OCI-LY7 (cell line): ENCODE results near the gene CDHR5. TPM values are rescaled to one million over a fixed set of nuclear protein-coding genes. Genes with fewer than 3 reads are reported as not detected.

Source experiments
- BruUV-seq: library from RNA; stranded (reverse); fragments of 400-500 nt; replicated peaks from 2 replicates; lab custom pipeline; 2021; lab: Mats Ljungman, UMichigan
- CTCF ChIA-PET: fragments of 300-600 bp; sonication (Branson Sonifier 250); formaldehyde crosslinking; loops from one replicate; lab custom pipeline; 2022; ENCODE audit warnings: antibody characterized with exemption; ENCODE audit not compliant: unreplicated experiment; lab: Charles Lee
- POLR2A ChIA-PET: fragments of 300-600 bp; sonication (Branson Sonifier 250); formaldehyde crosslinking; loops from one replicate; lab custom pipeline; 2022; ENCODE audit warnings: antibody characterized with exemption; lab: Charles Lee
- DNase-seq: peaks from one replicate; pipeline ENCODE4 v3.0.0-alpha.2; 2015; ENCODE audit warnings: low spot score
- H2AFZ ChIP-seq: fragments of 200-600 bp; sonication (generic), shearing (Covaris generic); 2 replicates; pipeline ENCODE4 v1.6.1; 2014; ENCODE audit warnings: mild to moderate bottlenecking, antibody characterized with exemption, low read length, moderate library complexity
- H3K27ac ChIP-seq: fragments of 200-600 bp; sonication (generic); 2 replicates; pipeline ENCODE4 v1.5.1; 2014; ENCODE audit warnings: mixed run types, low read depth, mild to moderate bottlenecking, moderate library complexity, low read length, inconsistent platforms; ENCODE audit not compliant: poor library complexity, severe bottlenecking
- H3K36me3 ChIP-seq: fragments of 200-600 bp; sonication (generic); 2 replicates; pipeline ENCODE4 v1.6.1; 2014; ENCODE audit warnings: mild to moderate bottlenecking, antibody characterized with exemption, low read length, moderate library complexity, mixed read lengths; ENCODE audit not compliant: insufficient read depth
- H3K4me1 ChIP-seq: fragments of 200-600 bp; sonication (generic); 2 replicates; pipeline ENCODE4 v1.5.1; 2014; ENCODE audit warnings: mild to moderate bottlenecking, low read length; ENCODE audit not compliant: insufficient read depth, poor library complexity, severe bottlenecking
- H3K4me2 ChIP-seq: fragments of 200-600 bp; sonication (generic); 2 replicates; pipeline ENCODE4 v1.6.1; 2014; ENCODE audit warnings: mild to moderate bottlenecking, low read length
- H3K4me3 ChIP-seq: fragments of 200-600 bp; sonication (generic); 2 replicates; pipeline ENCODE4 v1.5.1; 2014; ENCODE audit warnings: mild to moderate bottlenecking, low read depth, low read length; ENCODE audit not compliant: poor library complexity, severe bottlenecking
- H3K79me2 ChIP-seq: fragments of 200-600 bp; sonication (generic); 2 replicates; pipeline ENCODE4 v1.6.1; 2016; ENCODE audit warnings: low read depth, mild to moderate bottlenecking, low read length, moderate library complexity, mixed read lengths; ENCODE audit not compliant: insufficient read depth
- H3K9me2 ChIP-seq: fragments of 200-600 bp; sonication (generic); 2 replicates; pipeline ENCODE4 v1.6.1; 2016; ENCODE audit warnings: mild to moderate bottlenecking, low read length, mixed read lengths; ENCODE audit not compliant: insufficient read depth
- H3K9me3 ChIP-seq: fragments of 200-600 bp; sonication (generic); 2 replicates; pipeline ENCODE4 v1.6.1; 2014; ENCODE audit warnings: mild to moderate bottlenecking, mixed run types, low read length, mixed read lengths
- H4K20me1 ChIP-seq: fragments of 200-600 bp; sonication (generic); 2 replicates; pipeline ENCODE4 v1.6.1; 2014; ENCODE audit warnings: mild to moderate bottlenecking, antibody characterized with exemption, low read length, moderate library complexity, mixed read lengths; ENCODE audit not compliant: insufficient read depth
- EZH2phosphoT487 ChIP-seq: fragments of 200-600 bp; sonication (generic); IDR thresholded peaks from 2 replicates; pipeline ENCODE4 v1.6.1; 2018; ENCODE audit warnings: low read depth, borderline replicate concordance, mild to moderate bottlenecking, mixed run types, antibody characterized with exemption, low read length, moderate library complexity, mixed read lengths
- intact Hi-C: fragments of 100-400 bp; cut with micrococcal nuclease; formaldehyde crosslinking; loops from one replicate; pipeline ENCODE4 v1.10.0; 2022; ENCODE audit not compliant: unreplicated experiment
- total RNA-seq, 2 experiments: library from RNA; depleted of rRNA in 1 of 2; stranded (reverse); fragments of >200 nt in 1 of 2; shearing (Covaris generic) in 1 of 2; gene quantifications; 2 replicates each; pipeline ENCODE4 v1.2.3, GENCODE V29; 2014 to 2022
- TF ChIP-seq, protein P1 (sequence below): fragments of 200-600 bp; sonication (generic); conservative IDR thresholded peaks from 2 replicates; pipeline ENCODE4 v1.5.1; 2014; ENCODE audit warnings: mild to moderate bottlenecking, antibody characterized with exemption, low read length, moderate library complexity, mixed read lengths

Gene CDHR5
- total RNA-seq, 2 experiments from 2014 or later, result not detected

DNA sequence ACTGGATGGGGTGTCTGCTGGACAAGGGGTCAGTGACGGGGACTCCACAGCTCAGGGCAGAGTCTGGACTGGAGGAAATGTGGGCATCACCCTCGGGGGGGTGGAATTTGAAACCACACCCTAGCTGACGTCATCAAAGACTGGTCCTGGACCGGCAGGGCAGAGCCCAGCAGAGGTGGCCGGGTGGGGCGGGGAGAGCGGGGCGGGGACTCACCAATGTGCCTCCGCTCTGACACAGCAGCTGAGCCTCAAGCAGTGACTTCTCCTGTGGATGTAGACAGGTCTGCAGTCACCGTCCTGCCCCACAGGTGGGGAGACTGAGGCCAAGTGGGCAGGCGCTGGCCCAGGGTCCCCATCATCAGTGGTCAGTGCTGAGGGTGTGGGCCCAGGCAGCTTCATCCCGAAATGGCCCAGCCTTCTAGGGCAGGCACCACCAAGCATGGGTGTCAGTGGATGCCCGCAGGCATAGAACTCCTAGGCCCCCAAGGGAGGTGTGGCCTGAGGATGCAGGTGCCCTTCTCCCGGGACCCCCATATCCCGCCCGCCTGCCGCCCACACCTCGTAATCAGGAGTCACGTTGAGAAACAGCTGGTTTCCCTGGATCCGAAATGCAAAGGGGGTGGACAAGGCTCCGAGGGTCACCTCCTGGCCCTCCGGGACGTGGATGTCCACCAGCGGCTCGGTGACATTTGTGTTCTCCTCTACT lies 603 bp downstream of the CDHR5 start:
- Histone ChIP-seq H3K36me3 (no peaks in the 10 kb centered on the region), H3K4me1 (no peaks in the 10 kb centered on the region), H3K9me3 (no peaks in the 10 kb centered on the region), H3K4me2 (no peak overlapping the region), H3K4me3 (no peak overlapping the region), H4K20me1 (no peaks in the 10 kb centered on the region), H3K9me2 (no peaks in the 10 kb centered on the region), H3K79me2 (no peaks in the 10 kb centered on the region), H2AFZ (no peak overlapping the region), H3K27ac (no peak overlapping the region)
- DNase-seq, result no peak
- no TSS peak for BruUV-seq
- POLR2A ChIA-PET, result interaction anchor here (1.0 kb wide), 1 partner anchor 48 kb away, joined by 3 read pairs; no protein-coding TSS in a partner anchor
- TF ChIP-seq, protein P1, sequence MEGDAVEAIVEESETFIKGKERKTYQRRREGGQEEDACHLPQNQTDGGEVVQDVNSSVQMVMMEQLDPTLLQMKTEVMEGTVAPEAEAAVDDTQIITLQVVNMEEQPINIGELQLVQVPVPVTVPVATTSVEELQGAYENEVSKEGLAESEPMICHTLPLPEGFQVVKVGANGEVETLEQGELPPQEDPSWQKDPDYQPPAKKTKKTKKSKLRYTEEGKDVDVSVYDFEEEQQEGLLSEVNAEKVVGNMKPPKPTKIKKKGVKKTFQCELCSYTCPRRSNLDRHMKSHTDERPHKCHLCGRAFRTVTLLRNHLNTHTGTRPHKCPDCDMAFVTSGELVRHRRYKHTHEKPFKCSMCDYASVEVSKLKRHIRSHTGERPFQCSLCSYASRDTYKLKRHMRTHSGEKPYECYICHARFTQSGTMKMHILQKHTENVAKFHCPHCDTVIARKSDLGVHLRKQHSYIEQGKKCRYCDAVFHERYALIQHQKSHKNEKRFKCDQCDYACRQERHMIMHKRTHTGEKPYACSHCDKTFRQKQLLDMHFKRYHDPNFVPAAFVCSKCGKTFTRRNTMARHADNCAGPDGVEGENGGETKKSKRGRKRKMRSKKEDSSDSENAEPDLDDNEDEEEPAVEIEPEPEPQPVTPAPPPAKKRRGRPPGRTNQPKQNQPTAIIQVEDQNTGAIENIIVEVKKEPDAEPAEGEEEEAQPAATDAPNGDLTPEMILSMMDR, result no peak
- TF ChIP-seq EZH2phosphoT487, result no peak
- intact Hi-C loops, result no loop called here
- CTCF ChIA-PET, result no interaction called here

DNA sequence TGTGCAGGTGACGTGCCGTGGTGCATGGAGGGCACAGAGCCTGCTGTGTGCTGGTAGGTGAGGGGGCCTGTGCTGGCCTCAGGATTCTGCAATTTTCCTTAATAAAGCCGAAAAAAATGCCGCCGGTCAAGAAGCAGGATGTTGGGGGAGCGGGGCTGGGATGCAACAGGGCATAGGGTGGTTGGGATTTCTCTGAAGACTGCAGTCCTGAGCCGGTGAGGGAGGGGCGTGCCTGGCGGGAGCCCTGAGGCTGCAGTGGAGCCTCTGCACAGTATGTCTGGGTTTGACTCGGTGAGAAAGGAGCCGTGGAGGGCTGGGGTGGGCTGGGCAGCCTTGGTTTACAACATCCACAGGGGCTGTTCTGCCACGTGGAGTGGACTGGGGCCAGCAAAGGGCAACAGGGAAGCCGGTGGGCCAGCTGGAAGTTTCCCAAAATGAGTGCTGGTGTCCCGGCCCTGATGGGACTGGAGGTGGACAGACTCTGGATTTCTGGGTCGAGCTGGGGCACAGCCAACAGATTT lies 1.3 kb downstream of the CDHR5 start:
- Histone ChIP-seq H2AFZ (no peak overlapping the region), H3K9me3 (no peaks in the 10 kb centered on the region), H3K79me2 (no peaks in the 10 kb centered on the region), H3K4me3 (no peak overlapping the region), H3K4me1 (no peaks in the 10 kb centered on the region), H3K9me2 (no peaks in the 10 kb centered on the region), H3K27ac (no peak overlapping the region), H4K20me1 (no peaks in the 10 kb centered on the region), H3K36me3 (no peaks in the 10 kb centered on the region), H3K4me2 (no peak overlapping the region)
- BruUV-seq, result no TSS peak
- ChIA-PET CTCF (no interaction called here), POLR2A (no interaction called here)
- TF ChIP-seq, protein P1, result no peak
- no peak for TF ChIP-seq EZH2phosphoT487
- DNase-seq, result no peak
- intact Hi-C loops, result no loop called here

DNA sequence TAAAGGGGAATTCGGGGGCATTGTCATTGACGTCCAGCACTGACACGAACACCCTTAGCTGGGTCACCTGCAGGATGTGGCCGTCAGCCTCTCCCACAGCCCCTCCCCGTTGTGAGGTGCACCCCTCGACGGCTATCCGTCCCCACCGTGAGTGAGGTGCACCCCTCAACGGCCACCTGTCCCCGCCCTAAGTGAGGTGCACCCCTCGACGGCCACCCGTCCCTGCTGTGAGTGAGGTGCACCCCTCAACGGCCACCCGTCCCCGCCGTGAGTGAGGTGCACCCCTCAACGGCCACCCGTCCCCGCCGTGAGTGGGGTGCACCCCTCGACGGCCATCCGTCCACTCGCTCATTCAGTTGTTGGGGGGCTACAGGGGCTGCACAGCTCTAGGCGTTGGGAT lies 2.9 kb downstream of the CDHR5 start:
- ChIA-PET POLR2A (no interaction called here), CTCF (no interaction called here)
- Histone ChIP-seq H3K4me2 (no peak overlapping the region), H3K79me2 (no peaks in the 10 kb centered on the region), H2AFZ (no peak overlapping the region), H3K9me3 (no peaks in the 10 kb centered on the region), H3K4me3 (no peak overlapping the region), H3K27ac (no peak overlapping the region), H3K4me1 (peaks cover 1% of the 10 kb centered on the region), H4K20me1 (no peaks in the 10 kb centered on the region), H3K9me2 (no peaks in the 10 kb centered on the region), H3K36me3 (no peaks in the 10 kb centered on the region)
- no TSS peak for BruUV-seq
- intact Hi-C loops, result no loop called here
- no peak for TF ChIP-seq EZH2phosphoT487
- TF ChIP-seq, protein P1, result no peak
- DNase-seq, result no peak
